Smooth muscle cell (in vitro differentiated cells): ENCODE measurements around the gene MACIR. TPM values are rescaled to one million over a fixed set of nuclear protein-coding genes. Genes with fewer than 3 reads are reported as not detected.

Source experiments
- DNase-seq: peaks from one replicate; lab custom pipeline; 2025; ENCODE audit not compliant: unreplicated experiment; lab: John Stamatoyannopoulos, UW
- H2AFZ ChIP-seq: fragments of 200-600 bp; sonication (generic); 2 replicates; pipeline ENCODE4 v1.6.0; 2016; ENCODE audit warnings: antibody characterized with exemption, low read depth, mild to moderate bottlenecking
- H3F3A ChIP-seq: fragments of 200-600 bp; sonication (generic); 2 replicates; pipeline ENCODE4 v1.6.0; 2017; ENCODE audit warnings: antibody characterized with exemption, low read depth
- H3K27ac ChIP-seq: fragments of 200-600 bp; sonication (generic); 2 replicates; pipeline ENCODE4 v1.5.1; 2016; ENCODE audit warnings: low read depth, mild to moderate bottlenecking
- H3K27me3 ChIP-seq: fragments of 200-600 bp; sonication (generic); 2 replicates; pipeline ENCODE4 v1.6.1; 2016; ENCODE audit warnings: low read depth, mild to moderate bottlenecking
- H3K36me3 ChIP-seq: fragments of 200-600 bp; sonication (generic); 2 replicates; pipeline ENCODE4 v1.5.1; 2016; ENCODE audit warnings: low read depth
- H3K4me1 ChIP-seq: fragments of 200-600 bp; sonication (generic); 2 replicates; pipeline ENCODE4 v1.5.1; 2016; ENCODE audit warnings: low read depth
- H3K4me2 ChIP-seq: fragments of 200-600 bp; sonication (generic); 2 replicates; pipeline ENCODE4 v1.6.0; 2016; ENCODE audit warnings: mild to moderate bottlenecking
- H3K4me3 ChIP-seq: fragments of 200-600 bp; sonication (generic); 2 replicates; pipeline ENCODE4 v1.5.1; 2016; ENCODE audit warnings: mild to moderate bottlenecking
- H3K79me2 ChIP-seq: fragments of 200-600 bp; sonication (generic); 2 replicates; pipeline ENCODE4 v1.6.0; 2016; ENCODE audit warnings: low read depth, mild to moderate bottlenecking
- H3K9ac ChIP-seq: fragments of 200-600 bp; sonication (generic); 2 replicates; pipeline ENCODE4 v1.6.0; 2016; ENCODE audit warnings: low read depth
- H3K9me3 ChIP-seq: fragments of 200-600 bp; sonication (generic); replicated peaks from 2 replicates; pipeline ENCODE4 v1.5.1; 2016; ENCODE audit warnings: low read depth
- H4K20me1 ChIP-seq: fragments of 200-600 bp; sonication (generic); 2 replicates; pipeline ENCODE4 v1.6.0; 2016; ENCODE audit warnings: low read depth
- CTCF ChIP-seq: fragments of 200-600 bp; sonication (generic); IDR thresholded peaks from 2 replicates; pipeline ENCODE4 v1.5.1; 2017; ENCODE audit warnings: borderline replicate concordance, mild to moderate bottlenecking, antibody characterized with exemption; ENCODE audit not compliant: insufficient read depth, poor library complexity, severe bottlenecking
- WGBS: methylation state at CpG from one replicate; pipeline ENCODE4 v1.1.7; 2016; ENCODE audit warnings: low lambda C conversion rate; 5-methylcytosine and 5-hydroxymethylcytosine counted together
- polyA plus RNA-seq: library from polyadenylated mRNA; unstranded; fragments of >200 nt; fragmentation: Nextera tagmentation; extraction: Ambion mirVana; gene quantifications from 2 replicates; pipeline ENCODE4 v1.2.1, GENCODE V29; 2016
- total RNA-seq: library from RNA; depleted of rRNA; stranded (reverse); fragments of >200 nt; gene quantifications from 2 replicates; pipeline ENCODE4 v1.2.3, GENCODE V29; 2014

The MACIR gene
- 24.0 and 24.7 TPM in 2 replicates for total RNA-seq
- polyA plus RNA-seq: 6.7 and 22.7 TPM in 2 replicates

- peaks cover 37% of the 10 kb centered on the region for H3K79me2 ChIP-seq
- WGBS: 2% methylated on average over 4 of the region's 45 CpGs
- H3K9ac ChIP-seq: peak within 1 kb of the TSS; percentile 8
Measured at GRCh38 chr5:103258368-103258956, at the start of gene MACIR. MACIR (plus strand) TSS chr5:103258763; CDS start chr5:103275920, 17,157 bp downstream.

GRCh38 chr5:103209065-103209464, 49.5 kb upstream of the MACIR start:
- Histone ChIP-seq H3K4me2 (no peak overlapping the region), H3K9ac (no peak overlapping the region), H4K20me1 (no peaks in the 10 kb centered on the region), H3K36me3 (peaks cover 5% of the 10 kb centered on the region), H3K4me3 (no peak overlapping the region), H3K79me2 (no peaks in the 10 kb centered on the region), H3K27ac (no peak overlapping the region), H3F3A (no peaks in the 10 kb centered on the region), H3K4me1 (peaks cover 9% of the 10 kb centered on the region), H3K27me3 (no peaks in the 10 kb centered on the region), H3K9me3 (no peaks in the 10 kb centered on the region), H2AFZ (no peak overlapping the region)
- no peak for TF ChIP-seq CTCF
- no peak for DNase-seq

More at GRCh38 chr5:103258368-103258956, at the start of gene MACIR:
- Histone ChIP-seq H3K27ac (no peak within 1 kb of the TSS), H3K27me3 (no peaks in the 10 kb centered on the region), H3F3A (peaks cover 3% of the 10 kb centered on the region), H3K36me3 (no peaks in the 10 kb centered on the region), H3K4me2 (peak within 1 kb of the TSS; percentile 99), H3K9me3 (no peaks in the 10 kb centered on the region), H3K4me1 (peaks cover 10% of the 10 kb centered on the region), H4K20me1 (peaks cover 38% of the 10 kb centered on the region), H2AFZ (peak within 1 kb of the TSS; percentile 85), H3K4me3 (peak within 1 kb of the TSS; percentile 85)
- TF ChIP-seq CTCF: no peak
- DNase-seq: peak; percentile 87

GRCh38 chr5:103210952-103211351, 47.6 kb upstream of the MACIR start:
- Histone ChIP-seq H3K27me3 (no peaks in the 10 kb centered on the region), H3K79me2 (no peaks in the 10 kb centered on the region), H4K20me1 (no peaks in the 10 kb centered on the region), H3K4me2 (no peak overlapping the region), H3K36me3 (no peaks in the 10 kb centered on the region), H3K9me3 (no peaks in the 10 kb centered on the region), H3K9ac (no peak overlapping the region), H3K27ac (no peak overlapping the region), H2AFZ (no peak overlapping the region), H3K4me3 (no peak overlapping the region), H3K4me1 (peaks cover 11% of the 10 kb centered on the region), H3F3A (no peaks in the 10 kb centered on the region)
- no peak for DNase-seq
- no peak for TF ChIP-seq CTCF
- 95% methylated on average over 2 of the region's 2 CpGs for WGBS
